DND-41 (cell line): ENCODE data around the gene ADPRHL1.

ENCODE experiments used
- EZH2 ChIP-seq: IDR thresholded peaks from 3 replicates; pipeline ENCODE4 v1.6.1; 2012; ENCODE audit warnings: borderline replicate concordance, low read depth, mild to moderate bottlenecking, moderate library complexity, low read length, inconsistent platforms; ENCODE audit not compliant: severe bottlenecking
- TF ChIP-seq, protein P1 (sequence below): IDR thresholded peaks from 2 replicates; pipeline ENCODE4 v1.5.1; 2012; ENCODE audit warnings: borderline replicate concordance, low read length, moderate library complexity, mild to moderate bottlenecking; ENCODE audit not compliant: poor library complexity, severe bottlenecking; ENCODE audit errors: extremely low read depth

DNA sequence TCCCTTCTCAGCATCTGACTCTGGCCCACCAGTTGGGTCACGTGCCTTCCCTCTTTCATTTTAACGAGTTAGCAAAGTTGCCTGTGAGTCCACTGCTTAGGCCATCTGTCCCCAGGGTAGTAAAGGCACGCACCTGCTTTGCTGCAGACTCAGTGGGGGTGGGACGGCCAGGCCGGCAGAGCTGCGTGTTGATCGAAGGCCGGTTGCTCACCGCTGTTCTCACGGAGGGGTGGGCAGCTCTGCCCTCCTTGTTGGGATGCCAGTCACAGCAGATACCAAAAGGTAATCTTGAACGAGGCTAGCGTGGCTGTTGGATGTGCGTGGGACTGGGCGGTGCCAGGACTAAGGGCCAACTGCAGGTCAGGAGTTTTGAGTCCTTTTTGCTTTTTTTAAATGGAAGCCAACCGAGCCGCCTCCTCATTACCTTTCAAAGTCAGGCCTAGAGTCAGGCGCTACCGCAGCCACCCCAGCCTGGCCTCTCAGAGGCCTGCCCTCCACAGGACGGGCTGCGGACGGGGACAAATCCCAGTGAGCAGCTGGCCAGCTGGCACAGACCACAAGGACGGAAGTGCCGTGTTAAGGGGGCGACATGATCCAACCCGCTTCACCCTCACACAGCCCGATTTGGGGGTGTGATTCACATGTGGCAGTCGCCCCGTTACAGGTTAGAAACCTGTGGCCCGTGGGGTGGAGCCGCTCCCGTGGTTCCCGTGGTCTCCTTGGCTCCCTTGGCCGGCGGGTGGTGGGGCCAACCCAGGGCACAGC, 20.6 kb downstream of the ADPRHL1 start:
- TF ChIP-seq, protein P1, sequence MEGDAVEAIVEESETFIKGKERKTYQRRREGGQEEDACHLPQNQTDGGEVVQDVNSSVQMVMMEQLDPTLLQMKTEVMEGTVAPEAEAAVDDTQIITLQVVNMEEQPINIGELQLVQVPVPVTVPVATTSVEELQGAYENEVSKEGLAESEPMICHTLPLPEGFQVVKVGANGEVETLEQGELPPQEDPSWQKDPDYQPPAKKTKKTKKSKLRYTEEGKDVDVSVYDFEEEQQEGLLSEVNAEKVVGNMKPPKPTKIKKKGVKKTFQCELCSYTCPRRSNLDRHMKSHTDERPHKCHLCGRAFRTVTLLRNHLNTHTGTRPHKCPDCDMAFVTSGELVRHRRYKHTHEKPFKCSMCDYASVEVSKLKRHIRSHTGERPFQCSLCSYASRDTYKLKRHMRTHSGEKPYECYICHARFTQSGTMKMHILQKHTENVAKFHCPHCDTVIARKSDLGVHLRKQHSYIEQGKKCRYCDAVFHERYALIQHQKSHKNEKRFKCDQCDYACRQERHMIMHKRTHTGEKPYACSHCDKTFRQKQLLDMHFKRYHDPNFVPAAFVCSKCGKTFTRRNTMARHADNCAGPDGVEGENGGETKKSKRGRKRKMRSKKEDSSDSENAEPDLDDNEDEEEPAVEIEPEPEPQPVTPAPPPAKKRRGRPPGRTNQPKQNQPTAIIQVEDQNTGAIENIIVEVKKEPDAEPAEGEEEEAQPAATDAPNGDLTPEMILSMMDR, result no peak
- TF ChIP-seq EZH2, result no peak
